Loucy (cell line): ENCODE measurements around the gene LGALS3.
A peak's percentile ranks its signal among the peaks of the same experiment; 100 is the strongest.

ENCODE experiments used
- H2AFZ ChIP-seq: fragments of 200-600 bp; sonication (generic); 2 replicates; pipeline ENCODE4 v1.6.0; 2016; ENCODE audit warnings: antibody characterized with exemption, mild to moderate bottlenecking, low read length, moderate library complexity
- H3F3A ChIP-seq: fragments of 200-600 bp; 2 replicates; pipeline ENCODE4 v1.6.0; 2016; ENCODE audit warnings: antibody characterized with exemption, low read depth, mild to moderate bottlenecking
- H3K27me3 ChIP-seq: fragments of 200-600 bp; sonication (generic); 2 replicates; pipeline ENCODE4 v1.6.1; 2014; ENCODE audit warnings: low read length, mild to moderate bottlenecking; ENCODE audit not compliant: insufficient read depth, poor library complexity, severe bottlenecking
- H3K36me3 ChIP-seq: fragments of 200-600 bp; sonication (generic); 2 replicates; pipeline ENCODE4 v1.6.1; 2016; ENCODE audit warnings: low read length; ENCODE audit not compliant: insufficient read depth
- H3K4me1 ChIP-seq: fragments of 200-600 bp; sonication (generic); 2 replicates; pipeline ENCODE4 v1.5.1; 2014; ENCODE audit warnings: low read length, mild to moderate bottlenecking; ENCODE audit not compliant: insufficient read depth, poor library complexity, severe bottlenecking
- H3K4me2 ChIP-seq: fragments of 200-600 bp; sonication (generic); 2 replicates; pipeline ENCODE4 v1.6.0; 2014; ENCODE audit warnings: antibody characterized with exemption, low read length, low read depth, mild to moderate bottlenecking; ENCODE audit not compliant: poor library complexity, severe bottlenecking
- H3K4me3 ChIP-seq: fragments of 200-600 bp; sonication (generic); 2 replicates; pipeline ENCODE4 v1.5.1; 2014; ENCODE audit warnings: low read length, mild to moderate bottlenecking, mixed read lengths; ENCODE audit not compliant: poor library complexity, severe bottlenecking
- H3K79me2 ChIP-seq: fragments of 200-600 bp; sonication (generic); 2 replicates; pipeline ENCODE4 v1.6.1; 2014; ENCODE audit warnings: low read length; ENCODE audit not compliant: insufficient read depth
- H3K9ac ChIP-seq: fragments of 200-600 bp; sonication (generic); 2 replicates; pipeline ENCODE4 v1.6.0; 2014; ENCODE audit warnings: mild to moderate bottlenecking, low read depth, low read length, moderate library complexity; ENCODE audit not compliant: poor library complexity, severe bottlenecking
- H3K9me2 ChIP-seq: fragments of 200-600 bp; sonication (generic); replicated peaks from 2 replicates; pipeline ENCODE4 v1.6.1; 2016; ENCODE audit warnings: low read depth, low read length, mixed read lengths
- H3K9me3 ChIP-seq: fragments of 200-600 bp; sonication (generic); 2 replicates; pipeline ENCODE4 v1.6.1; 2014; ENCODE audit warnings: mild to moderate bottlenecking, antibody characterized with exemption, low read length, low read depth; ENCODE audit not compliant: insufficient read depth
- H4K20me1 ChIP-seq: fragments of 200-600 bp; sonication (generic); 2 replicates; pipeline ENCODE4 v1.6.0; 2014; ENCODE audit warnings: antibody characterized with exemption, low read length, mild to moderate bottlenecking; ENCODE audit not compliant: insufficient read depth, poor library complexity, severe bottlenecking
- CTCF ChIP-seq: fragments of 200-600 bp; sonication (generic); conservative IDR thresholded peaks from 2 replicates; pipeline ENCODE4 v1.5.1; 2014; ENCODE audit warnings: mild to moderate bottlenecking, antibody characterized with exemption, low read length
- EZH2phosphoT487 ChIP-seq: fragments of 200-600 bp; IDR thresholded peaks from 2 replicates; pipeline ENCODE4 v1.6.1; 2018; ENCODE audit warnings: antibody characterized with exemption, mild to moderate bottlenecking, moderate library complexity, borderline replicate concordance

The LGALS3 gene

GRCh38 chr14:55191203-55192053, 62.4 kb downstream of the LGALS3 start, which contains the start of gene DLGAP5:
DLGAP5 (minus strand) TSS chr14:55191585; CDS start chr14:55189179, 2,406 bp downstream.
- Histone ChIP-seq H3K4me3 (peak within 1 kb of the TSS; percentile 84), H2AFZ (peak within 1 kb of the TSS; percentile 98), H3K9ac (peak within 1 kb of the TSS; percentile 82), H3K4me1 (peaks cover 28% of the 10 kb centered on the region), H3K4me2 (peak within 1 kb of the TSS; percentile 98), H3K79me2 (peaks cover 49% of the 10 kb centered on the region), H4K20me1 (peaks cover 16% of the 10 kb centered on the region), H3K27me3 (no peaks in the 10 kb centered on the region), H3K9me3 (no peaks in the 10 kb centered on the region), H3F3A (no peaks in the 10 kb centered on the region), H3K36me3 (no peaks in the 10 kb centered on the region; the same call in 1 of the 2 replicates), H3K9me2 (no peaks in the 10 kb centered on the region)
- TF ChIP-seq EZH2phosphoT487 (no peak), CTCF (no peak)

GRCh38 chr14:55192054-55192621, 63.1 kb downstream of the LGALS3 start:
- H3K9ac ChIP-seq, result peak overlapping the region; percentile 70
- no peaks in the 10 kb centered on the region for H3F3A ChIP-seq
- H4K20me1 ChIP-seq, result peaks cover 16% of the 10 kb centered on the region
- peak overlapping the region; percentile 67 for H3K4me2 ChIP-seq
- no peaks in the 10 kb centered on the region for H3K9me2 ChIP-seq
- H3K27me3 ChIP-seq, result no peaks in the 10 kb centered on the region
- H3K79me2 ChIP-seq, result peaks cover 42% of the 10 kb centered on the region
- TF ChIP-seq CTCF (no peak), EZH2phosphoT487 (no peak)
- no peaks in the 10 kb centered on the region; the same call in 1 of the 2 replicates for H3K36me3 ChIP-seq
- H3K4me1 ChIP-seq, result peaks cover 28% of the 10 kb centered on the region
- H2AFZ ChIP-seq, result peak overlapping the region; percentile 98
- H3K9me3 ChIP-seq, result no peaks in the 10 kb centered on the region
- peak overlapping the region; percentile 84 for H3K4me3 ChIP-seq

- H3K36me3 ChIP-seq, result no peaks in the 10 kb centered on the region
- peaks cover 3% of the 10 kb centered on the region for H4K20me1 ChIP-seq
- no peak overlapping the region for H2AFZ ChIP-seq
- H3K4me2 ChIP-seq, result no peak overlapping the region
- peaks cover 11% of the 10 kb centered on the region for H3K4me1 ChIP-seq
- no peak for TF ChIP-seq CTCF
- no peak for TF ChIP-seq EZH2phosphoT487
- no peak overlapping the region for H3K9ac ChIP-seq
- H3K79me2 ChIP-seq, result peaks cover 15% of the 10 kb centered on the region
- H3K9me2 ChIP-seq, result no peaks in the 10 kb centered on the region
- no peaks in the 10 kb centered on the region for H3K27me3 ChIP-seq
- H3K9me3 ChIP-seq, result no peaks in the 10 kb centered on the region
- no peak overlapping the region for H3K4me3 ChIP-seq
- H3F3A ChIP-seq, result no peaks in the 10 kb centered on the region
Measured at GRCh38 chr14:55194656-55195355, 65.8 kb downstream of the LGALS3 start.
